HCT116 (cell line): Measurements from ENCODE around the gene MED23. TPM values are rescaled to one million over a fixed set of nuclear protein-coding genes. Genes with fewer than 3 reads are reported as not detected.

Experiments used
- ATAC-seq: fragments of 200-7000 bp; cut with Tn5 transposase; 2 replicates; pipeline ENCODE4 v1.9.1; 2020; ENCODE audit warnings: mild to moderate bottlenecking, moderate library complexity
- BruUV-seq: library from RNA; stranded (reverse); fragments of 400-500 nt; replicated peaks from 2 replicates; lab custom pipeline; 2021; lab: Mats Ljungman, UMichigan
- CTCF ChIA-PET: fragments of 300-600 bp; sonication (Branson Sonifier 250); formaldehyde crosslinking; loops from one replicate; lab custom pipeline; 2021; ENCODE audit warnings: antibody characterized with exemption; lab: Charles Lee
- POLR2A ChIA-PET: fragments of 300-600, 350-600 bp; sonication (Branson Sonifier 250); formaldehyde crosslinking; loops from one replicate; lab custom pipeline; 2021; ENCODE audit warnings: antibody characterized with exemption; lab: Charles Lee
- RAD21 ChIA-PET, 2 experiments: fragments of 300-600 bp; sonication (Branson Sonifier 250); formaldehyde crosslinking; loops; one replicate each; lab custom pipeline; 2023; ENCODE audit warnings: low total read pairs in 2 of 2; ENCODE audit not compliant: uncharacterized antibody in 2 of 2, unreplicated experiment in 2 of 2, low non-redundant PET in 1 of 2; lab: Charles Lee
- DNase-seq: peaks from one replicate; pipeline ENCODE4 v3.0.0-alpha.2; 2010; ENCODE audit warnings: low read depth, low spot score
- H2AFZ ChIP-seq: fragments of 200-600 bp; shearing (Covaris generic), sonication (generic); 2 replicates; pipeline ENCODE4 v1.6.1; 2017; ENCODE audit warnings: low read depth, mixed run types, mixed read lengths, antibody characterized with exemption, low read length; ENCODE audit not compliant: poor library complexity, severe bottlenecking
- H3K27ac ChIP-seq: 2 replicates; pipeline ENCODE4 v1.5.1; 2012; ENCODE audit warnings: low read depth, low read length
- H3K27me3 ChIP-seq: fragments of 200-600 bp; sonication (generic); 2 replicates; pipeline ENCODE4 v1.6.1; 2016; ENCODE audit warnings: mixed run types, low read length, mixed read lengths; ENCODE audit not compliant: insufficient read depth
- H3K36me3 ChIP-seq, 2 experiments: fragments of 200-500 bp in 1 of 2; fragments of 200-600 bp in 1 of 2; sonication (Bioruptor generic) in 1 of 2; sonication (generic) in 1 of 2; 2 replicates each; pipeline versions ENCODE4 v1.5.1 to v1.6.1; 2014 to 2016; ENCODE audit warnings: low read length in 2 of 2, inconsistent platforms in 1 of 2, mixed read lengths in 1 of 2, mixed run types in 1 of 2; ENCODE audit not compliant: insufficient read depth in 2 of 2, control insufficient read depth in 1 of 2
- H3K4me1 ChIP-seq, 2 experiments: fragments of 200-600 bp in 1 of 2; sonication (generic) in 1 of 2; 2 replicates each; pipeline versions ENCODE4 v1.5.1 to v1.6.1; 2012 to 2017; ENCODE audit warnings: low read length in 2 of 2, inconsistent platforms in 1 of 2, mild to moderate bottlenecking in 1 of 2, mixed read lengths in 1 of 2, mixed run types in 1 of 2, moderate library complexity in 1 of 2; ENCODE audit not compliant: insufficient read depth in 2 of 2, control insufficient read depth in 1 of 2
- H3K4me2 ChIP-seq: fragments of 200-600 bp; sonication (generic); 2 replicates; pipeline ENCODE4 v1.6.1; 2017; ENCODE audit warnings: mixed run types, low read length, mixed read lengths
- H3K4me3 ChIP-seq, 2 experiments: fragments of 200-600 bp in 1 of 2; sonication (generic) in 1 of 2; replicated peaks in 1 of 2; 2 replicates each; pipeline ENCODE4 v1.5.1; 2011 to 2016; ENCODE audit warnings: low read length in 2 of 2, control low read depth in 1 of 2, low read depth in 1 of 2, mild to moderate bottlenecking in 1 of 2, mixed read lengths in 1 of 2, mixed run types in 1 of 2
- H3K79me2 ChIP-seq: fragments of 200-600 bp; sonication (generic); 2 replicates; pipeline ENCODE4 v1.6.1; 2017; ENCODE audit warnings: mild to moderate bottlenecking, mixed run types, low read length, moderate library complexity, mixed read lengths; ENCODE audit not compliant: insufficient read depth
- H3K9ac ChIP-seq: fragments of 200-600 bp; sonication (generic); 2 replicates; pipeline ENCODE4 v1.6.1; 2016; ENCODE audit warnings: low read length, mixed read lengths
- H3K9me2 ChIP-seq: fragments of 200-600 bp; sonication (generic), shearing (Covaris generic); 2 replicates; pipeline ENCODE4 v1.6.1; 2017; ENCODE audit warnings: mixed run types, mild to moderate bottlenecking, moderate library complexity; ENCODE audit not compliant: insufficient read depth
- H3K9me3 ChIP-seq, 2 experiments: fragments of 200-500 bp in 1 of 2; fragments of 200-600 bp in 1 of 2; sonication (Bioruptor generic) in 1 of 2; sonication (generic) in 1 of 2; 2 replicates each; pipeline ENCODE4 v1.6.1; 2014 to 2017; ENCODE audit warnings: low read length in 2 of 2, mixed read lengths in 2 of 2, inconsistent platforms in 1 of 2, low read depth in 1 of 2, mild to moderate bottlenecking in 1 of 2, mixed run types in 1 of 2, moderate library complexity in 1 of 2; ENCODE audit not compliant: control insufficient read depth in 1 of 2, insufficient read depth in 1 of 2
- H4K20me1 ChIP-seq: fragments of 200-600 bp; sonication (generic), shearing (Covaris generic); 2 replicates; pipeline ENCODE4 v1.6.1; 2017; ENCODE audit warnings: mixed run types, mild to moderate bottlenecking, moderate library complexity; ENCODE audit not compliant: insufficient read depth
- ELF1 ChIP-seq: IDR thresholded peaks from 2 replicates; pipeline ENCODE4 v1.6.1; 2012; ENCODE audit warnings: low read depth, borderline replicate concordance
- EZH2 ChIP-seq: fragments of 200-600 bp; sonication (generic); IDR thresholded peaks from 2 replicates; pipeline ENCODE4 v1.6.1; 2017; ENCODE audit warnings: antibody characterized with exemption, mixed run types
- FOSL1 ChIP-seq: IDR thresholded peaks from 2 replicates; pipeline ENCODE4 v1.6.1; 2012; ENCODE audit warnings: low read depth
- POLR2AphosphoS5 ChIP-seq: IDR thresholded peaks from 2 replicates; pipeline ENCODE4 v1.6.1; 2011; ENCODE audit warnings: mild to moderate bottlenecking, low read depth, low read length, moderate library complexity
- SP1 ChIP-seq: IDR thresholded peaks from 2 replicates; pipeline ENCODE4 v1.6.1; 2012; ENCODE audit warnings: low read depth
- SRF ChIP-seq: IDR thresholded peaks from 2 replicates; pipeline ENCODE4 v1.6.1; 2012; ENCODE audit warnings: low read depth
- TCF7L2 ChIP-seq: IDR thresholded peaks from 2 replicates; pipeline ENCODE4 v1.7.0; 2011; ENCODE audit warnings: borderline replicate concordance, inconsistent platforms; ENCODE audit not compliant: insufficient read depth, insufficient read length; ENCODE audit errors: extremely low read depth
- ZNF274 ChIP-seq: fragments of 200-500 bp; sonication (Bioruptor generic); IDR thresholded peaks from 2 replicates; pipeline ENCODE4 v1.6.1; 2014; ENCODE audit warnings: mild to moderate bottlenecking, low read depth, low read length, inconsistent platforms
- intact Hi-C: fragments of 100-400 bp; cut with micrococcal nuclease; formaldehyde crosslinking; loops from 2 replicates; pipeline ENCODE4 v1.10.0; 2022
- total RNA-seq: library from RNA; stranded (reverse); gene quantifications from one replicate; pipeline ENCODE4 v1.2.1, GENCODE V29; 2021; ENCODE audit not compliant: unreplicated experiment
- TF ChIP-seq, protein P1 (sequence below): IDR thresholded peaks from 2 replicates; pipeline ENCODE4 v1.6.1; 2012
- TF ChIP-seq, protein P2 (sequence below), 3 experiments: fragments of 200-600 bp in 1 of 3; sonication (generic) in 1 of 3; IDR thresholded peaks in 2 of 3; conservative IDR thresholded peaks in 1 of 3; 2 replicates each; pipeline ENCODE4 v1.5.1; 2012 to 2017; ENCODE audit warnings: low read depth in 2 of 3, low read length in 2 of 3, antibody characterized with exemption in 1 of 3, borderline replicate concordance in 1 of 3, control low read depth in 1 of 3, mild to moderate bottlenecking in 1 of 3, mixed read lengths in 1 of 3, mixed run types in 1 of 3, moderate library complexity in 1 of 3; ENCODE audit not compliant: insufficient read depth in 1 of 3
- TF ChIP-seq, protein P3 (sequence below): IDR thresholded peaks from 2 replicates; pipeline ENCODE4 v1.6.1; 2011; ENCODE audit warnings: mild to moderate bottlenecking, low read length, moderate library complexity; ENCODE audit not compliant: insufficient replicate concordance; ENCODE audit errors: extremely low read depth
- TF ChIP-seq, protein P4 (sequence below): IDR thresholded peaks from 2 replicates; pipeline ENCODE4 v1.6.1; 2012; ENCODE audit warnings: low read depth

Gene MED23
- total RNA-seq, 1 experiment from 2014 or later = 17.2 TPM

DNA sequence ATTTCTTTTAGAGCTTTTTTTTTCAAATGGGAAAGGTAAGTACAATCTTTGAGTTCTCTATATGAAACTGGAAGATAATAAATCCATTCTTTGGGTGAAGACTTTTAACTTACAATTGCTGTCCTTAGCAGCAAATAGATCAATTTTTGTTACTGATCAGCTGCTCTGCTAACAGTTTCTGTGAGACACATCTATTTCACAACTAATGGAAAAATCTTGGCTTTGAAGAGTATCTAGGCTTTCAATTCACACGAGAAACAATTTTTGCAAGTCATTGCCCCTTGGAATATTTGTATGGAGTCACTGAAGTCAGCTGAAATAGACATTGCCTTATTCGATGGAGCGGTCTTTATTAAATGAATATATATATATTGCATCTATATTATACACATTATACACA lies 75.5 kb downstream of the MED23 start:
- no peak overlapping the region for H3K9ac ChIP-seq
- no peaks in the 10 kb centered on the region for H3K36me3 ChIP-seq
- CTCF ChIA-PET = no interaction called here
- TF ChIP-seq SRF (no peak), EZH2 (no peak), FOSL1 (no peak), ELF1 (no peak), TCF7L2 (no peak), POLR2AphosphoS5 (no peak), ZNF274 (no peak), SP1 (no peak)
- TF ChIP-seq, protein P1, sequence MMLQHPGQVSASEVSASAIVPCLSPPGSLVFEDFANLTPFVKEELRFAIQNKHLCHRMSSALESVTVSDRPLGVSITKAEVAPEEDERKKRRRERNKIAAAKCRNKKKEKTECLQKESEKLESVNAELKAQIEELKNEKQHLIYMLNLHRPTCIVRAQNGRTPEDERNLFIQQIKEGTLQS = no peak
- TF ChIP-seq, protein P2, sequence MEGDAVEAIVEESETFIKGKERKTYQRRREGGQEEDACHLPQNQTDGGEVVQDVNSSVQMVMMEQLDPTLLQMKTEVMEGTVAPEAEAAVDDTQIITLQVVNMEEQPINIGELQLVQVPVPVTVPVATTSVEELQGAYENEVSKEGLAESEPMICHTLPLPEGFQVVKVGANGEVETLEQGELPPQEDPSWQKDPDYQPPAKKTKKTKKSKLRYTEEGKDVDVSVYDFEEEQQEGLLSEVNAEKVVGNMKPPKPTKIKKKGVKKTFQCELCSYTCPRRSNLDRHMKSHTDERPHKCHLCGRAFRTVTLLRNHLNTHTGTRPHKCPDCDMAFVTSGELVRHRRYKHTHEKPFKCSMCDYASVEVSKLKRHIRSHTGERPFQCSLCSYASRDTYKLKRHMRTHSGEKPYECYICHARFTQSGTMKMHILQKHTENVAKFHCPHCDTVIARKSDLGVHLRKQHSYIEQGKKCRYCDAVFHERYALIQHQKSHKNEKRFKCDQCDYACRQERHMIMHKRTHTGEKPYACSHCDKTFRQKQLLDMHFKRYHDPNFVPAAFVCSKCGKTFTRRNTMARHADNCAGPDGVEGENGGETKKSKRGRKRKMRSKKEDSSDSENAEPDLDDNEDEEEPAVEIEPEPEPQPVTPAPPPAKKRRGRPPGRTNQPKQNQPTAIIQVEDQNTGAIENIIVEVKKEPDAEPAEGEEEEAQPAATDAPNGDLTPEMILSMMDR (IDR thresholded peaks at IDR 0.05 in 2 of 3, conservative IDR thresholded peaks at IDR 0.05 in 1 of 3; ENCODE audit: borderline replicate concordance in 1 of 3, insufficient read depth in 1 of 3, low read depth in 2 of 3, low read length in 2 of 3) = no peak
- TF ChIP-seq, protein P3, sequence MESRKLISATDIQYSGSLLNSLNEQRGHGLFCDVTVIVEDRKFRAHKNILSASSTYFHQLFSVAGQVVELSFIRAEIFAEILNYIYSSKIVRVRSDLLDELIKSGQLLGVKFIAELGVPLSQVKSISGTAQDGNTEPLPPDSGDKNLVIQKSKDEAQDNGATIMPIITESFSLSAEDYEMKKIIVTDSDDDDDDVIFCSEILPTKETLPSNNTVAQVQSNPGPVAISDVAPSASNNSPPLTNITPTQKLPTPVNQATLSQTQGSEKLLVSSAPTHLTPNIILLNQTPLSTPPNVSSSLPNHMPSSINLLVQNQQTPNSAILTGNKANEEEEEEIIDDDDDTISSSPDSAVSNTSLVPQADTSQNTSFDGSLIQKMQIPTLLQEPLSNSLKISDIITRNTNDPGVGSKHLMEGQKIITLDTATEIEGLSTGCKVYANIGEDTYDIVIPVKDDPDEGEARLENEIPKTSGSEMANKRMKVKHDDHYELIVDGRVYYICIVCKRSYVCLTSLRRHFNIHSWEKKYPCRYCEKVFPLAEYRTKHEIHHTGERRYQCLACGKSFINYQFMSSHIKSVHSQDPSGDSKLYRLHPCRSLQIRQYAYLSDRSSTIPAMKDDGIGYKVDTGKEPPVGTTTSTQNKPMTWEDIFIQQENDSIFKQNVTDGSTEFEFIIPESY = no peak
- TF ChIP-seq, protein P4, sequence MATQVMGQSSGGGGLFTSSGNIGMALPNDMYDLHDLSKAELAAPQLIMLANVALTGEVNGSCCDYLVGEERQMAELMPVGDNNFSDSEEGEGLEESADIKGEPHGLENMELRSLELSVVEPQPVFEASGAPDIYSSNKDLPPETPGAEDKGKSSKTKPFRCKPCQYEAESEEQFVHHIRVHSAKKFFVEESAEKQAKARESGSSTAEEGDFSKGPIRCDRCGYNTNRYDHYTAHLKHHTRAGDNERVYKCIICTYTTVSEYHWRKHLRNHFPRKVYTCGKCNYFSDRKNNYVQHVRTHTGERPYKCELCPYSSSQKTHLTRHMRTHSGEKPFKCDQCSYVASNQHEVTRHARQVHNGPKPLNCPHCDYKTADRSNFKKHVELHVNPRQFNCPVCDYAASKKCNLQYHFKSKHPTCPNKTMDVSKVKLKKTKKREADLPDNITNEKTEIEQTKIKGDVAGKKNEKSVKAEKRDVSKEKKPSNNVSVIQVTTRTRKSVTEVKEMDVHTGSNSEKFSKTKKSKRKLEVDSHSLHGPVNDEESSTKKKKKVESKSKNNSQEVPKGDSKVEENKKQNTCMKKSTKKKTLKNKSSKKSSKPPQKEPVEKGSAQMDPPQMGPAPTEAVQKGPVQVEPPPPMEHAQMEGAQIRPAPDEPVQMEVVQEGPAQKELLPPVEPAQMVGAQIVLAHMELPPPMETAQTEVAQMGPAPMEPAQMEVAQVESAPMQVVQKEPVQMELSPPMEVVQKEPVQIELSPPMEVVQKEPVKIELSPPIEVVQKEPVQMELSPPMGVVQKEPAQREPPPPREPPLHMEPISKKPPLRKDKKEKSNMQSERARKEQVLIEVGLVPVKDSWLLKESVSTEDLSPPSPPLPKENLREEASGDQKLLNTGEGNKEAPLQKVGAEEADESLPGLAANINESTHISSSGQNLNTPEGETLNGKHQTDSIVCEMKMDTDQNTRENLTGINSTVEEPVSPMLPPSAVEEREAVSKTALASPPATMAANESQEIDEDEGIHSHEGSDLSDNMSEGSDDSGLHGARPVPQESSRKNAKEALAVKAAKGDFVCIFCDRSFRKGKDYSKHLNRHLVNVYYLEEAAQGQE = no peak
- TF ChIP-seq, all 23 proteins: peak for 0
- Histone ChIP-seq H3K27me3 (no peaks in the 10 kb centered on the region), H3K4me2 (no peak overlapping the region), H2AFZ (no peak overlapping the region), H3K9me2 (no peaks in the 10 kb centered on the region), H3K9me3 (no peaks in the 10 kb centered on the region), H3K4me3 (no peak overlapping the region), H3K79me2 (no peaks in the 10 kb centered on the region), H3K4me1 (no peaks in the 10 kb centered on the region), H3K27ac (no peak overlapping the region), H4K20me1 (no peaks in the 10 kb centered on the region)
- no peak for DNase-seq
- no peak for ATAC-seq
- RAD21 ChIA-PET = no interaction called here
- POLR2A ChIA-PET = no interaction called here
- intact Hi-C loops = no loop called here
- no TSS peak for BruUV-seq
